Iris pigment epithelial cell (primary cell): ENCODE measurements around the gene MAPK8.
"Not testable (repeated sequence)": the region's sequence is repeated elsewhere in the genome, so short reads cannot be mapped to it uniquely, and the experiment has no call there.

ENCODE experiments used
- DNase-seq: peaks from one replicate; pipeline ENCODE4 v3.0.0-alpha.2; 2011; ENCODE audit warnings: low read depth

MAPK8 gene

GRCh38 chr10:48418189-48418788, 111.8 kb downstream of the MAPK8 start:
- no peak for DNase-seq

GRCh38 chr10:48419714-48420113, 113.2 kb downstream of the MAPK8 start:
- no peak for DNase-seq

GRCh38 chr10:48421862-48422261, 115.4 kb downstream of the MAPK8 start:
- not testable (repeated sequence) for DNase-seq

GRCh38 chr10:48423884-48424283, 117.4 kb downstream of the MAPK8 start:
- no peak for DNase-seq

- DNase-seq: no peak
Measured at GRCh38 chr10:48428896-48429295, 122.4 kb downstream of the MAPK8 start.

GRCh38 chr10:48429309-48429708, 122.8 kb downstream of the MAPK8 start:
- DNase-seq: no peak

- no peak for DNase-seq
Measured at GRCh38 chr10:48430402-48430993, 124.0 kb downstream of the MAPK8 start.

- DNase-seq: peak; percentile 63
Measured at GRCh38 chr10:48431871-48432270, 125.4 kb downstream of the MAPK8 start.

- no peak for DNase-seq
Measured at GRCh38 chr10:48437546-48437945, 131.1 kb downstream of the MAPK8 start.

- DNase-seq: peak; percentile 73
Measured at GRCh38 chr10:48439031-48439430, 132.6 kb downstream of the MAPK8 start.

GRCh38 chr10:48439581-48440041, 133.1 kb downstream of the MAPK8 start:
- peak; percentile 50 for DNase-seq

- DNase-seq: no peak
Measured at GRCh38 chr10:48440771-48441170, 134.3 kb downstream of the MAPK8 start.

- no peak for DNase-seq
Measured at GRCh38 chr10:48442090-48442808, 135.8 kb downstream of the MAPK8 start.

GRCh38 chr10:48442809-48443177, 136.3 kb downstream of the MAPK8 start:
- no peak for DNase-seq

- peak; percentile 26 for DNase-seq
Measured at GRCh38 chr10:48444266-48444665, 137.8 kb downstream of the MAPK8 start.

GRCh38 chr10:48444861-48445841, 138.7 kb downstream of the MAPK8 start:
- no peak for DNase-seq

- DNase-seq: no peak
Measured at GRCh38 chr10:48445932-48446331, 139.5 kb downstream of the MAPK8 start.

GRCh38 chr10:48446785-48447184, 140.3 kb downstream of the MAPK8 start:
- no peak for DNase-seq

GRCh38 chr10:48447356-48448215, 141.1 kb downstream of the MAPK8 start:
- DNase-seq: no peak

- peak; percentile 55 for DNase-seq
Measured at GRCh38 chr10:48448796-48449195, 142.3 kb downstream of the MAPK8 start.
